ENCODE measurements around the gene SEPTIN10. TPM values are rescaled to one million over a fixed set of nuclear protein-coding genes. Genes with fewer than 3 reads are reported as not detected.

Gene SEPTIN10
- total RNA-seq, 2 experiments from 2014 or later, result 2.3 to 2.7 TPM

- Mint-ChIP-seq H3K4me1 (ENCODE audit: low read depth) (no peaks in the 10 kb centered on the region), H3K9me3 (no peaks in the 10 kb centered on the region), H3K27ac (no peak overlapping the region), H3K36me3 (ENCODE audit: low read depth) (no peaks in the 10 kb centered on the region), H3K27me3 (ENCODE audit: low read depth) (no peaks in the 10 kb centered on the region), H3K4me3 (no peak overlapping the region)
- DNase-seq, result no peak
- CTCF ChIA-PET, result no interaction called here
- intact Hi-C loops (cut with micrococcal nuclease), result no loop called here
These were observed 92.3 kb downstream of the SEPTIN10 start for GRCh38 chr2:109521233-109522062.

DNA sequence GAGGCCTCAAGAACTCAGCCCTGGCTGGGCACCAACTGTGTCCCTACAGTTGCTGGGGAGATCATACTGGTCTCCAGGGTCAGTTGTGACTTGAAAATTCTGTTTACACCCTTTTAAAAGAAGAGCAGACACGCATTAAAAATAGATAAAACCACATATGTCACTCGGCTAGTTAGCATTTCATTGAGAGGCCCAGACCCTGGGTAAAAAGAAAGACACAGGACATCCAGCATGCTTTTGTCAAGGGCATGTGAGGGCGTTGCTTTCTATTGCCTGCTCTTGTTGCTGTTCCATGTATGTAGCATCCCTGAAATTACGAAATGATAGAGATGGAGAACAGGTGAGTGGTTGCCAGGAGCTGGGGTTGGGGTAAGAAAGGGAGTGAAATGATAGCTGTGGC lies 94.3 kb downstream of the SEPTIN10 start:
- no peak overlapping the region for H3K4me3 Mint-ChIP-seq
- no peak overlapping the region for H3K27ac Mint-ChIP-seq
- CTCF ChIA-PET, result no interaction called here
- no peaks in the 10 kb centered on the region for H3K4me1 Mint-ChIP-seq (ENCODE audit: low read depth)
- no peaks in the 10 kb centered on the region for H3K36me3 Mint-ChIP-seq (ENCODE audit: low read depth)
- no peak for DNase-seq
- H3K27me3 Mint-ChIP-seq (ENCODE audit: low read depth), result no peaks in the 10 kb centered on the region
- no peaks in the 10 kb centered on the region for H3K9me3 Mint-ChIP-seq
- intact Hi-C loops (cut with micrococcal nuclease), result no loop called here

GRCh38 chr2:109517118-109517889 lies 96.5 kb downstream of the SEPTIN10 start:
- Mint-ChIP-seq H3K4me3 (no peak overlapping the region), H3K9me3 (no peaks in the 10 kb centered on the region), H3K27ac (no peak overlapping the region), H3K4me1 (ENCODE audit: low read depth) (no peaks in the 10 kb centered on the region), H3K36me3 (ENCODE audit: low read depth) (no peaks in the 10 kb centered on the region), H3K27me3 (ENCODE audit: low read depth) (no peaks in the 10 kb centered on the region)
- no peak for DNase-seq
- CTCF ChIA-PET, result interaction anchor here (1.0 to 1.1 kb wide), 2 partner anchors 10 to 33 kb away, joined by 3 read pairs; no protein-coding TSS in a partner anchor
- intact Hi-C loops (cut with micrococcal nuclease), result no loop called here

DNA sequence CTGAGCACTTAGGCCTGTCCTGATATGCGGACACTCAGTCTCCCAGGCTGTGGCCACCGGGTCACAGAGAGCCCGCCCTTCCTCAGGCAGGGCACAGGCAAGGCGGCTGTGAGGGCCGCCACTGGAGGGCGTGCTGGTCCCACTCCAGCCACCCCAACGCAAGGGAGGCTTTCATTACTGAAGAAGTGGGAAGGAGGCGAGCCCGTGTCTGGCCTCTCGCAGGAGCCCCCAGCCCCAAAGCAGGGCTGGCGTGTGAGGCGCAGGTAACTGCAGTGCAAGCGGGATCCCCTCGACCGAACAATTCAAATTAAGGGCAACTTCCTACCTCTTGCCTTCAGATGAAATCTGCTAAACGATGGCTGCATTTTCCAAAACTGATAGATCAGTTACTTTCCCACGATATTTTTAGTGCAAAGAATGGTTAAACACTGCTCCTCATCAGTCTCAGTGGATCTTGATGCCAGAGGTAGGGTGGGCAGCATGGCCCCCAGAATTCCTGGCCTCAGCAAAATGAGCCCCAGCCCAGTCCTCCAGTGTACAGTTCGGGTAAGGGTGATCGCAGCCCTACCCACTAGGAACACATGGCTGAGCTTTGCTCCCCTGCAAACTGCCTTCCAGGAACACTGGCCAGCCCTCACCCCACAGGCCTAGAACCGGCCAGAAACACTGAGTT lies 97.2 kb downstream of the SEPTIN10 start:
- intact Hi-C loops (cut with micrococcal nuclease), result no loop called here
- no peak overlapping the region for H3K27ac Mint-ChIP-seq
- H3K4me3 Mint-ChIP-seq, result no peak overlapping the region

DNA sequence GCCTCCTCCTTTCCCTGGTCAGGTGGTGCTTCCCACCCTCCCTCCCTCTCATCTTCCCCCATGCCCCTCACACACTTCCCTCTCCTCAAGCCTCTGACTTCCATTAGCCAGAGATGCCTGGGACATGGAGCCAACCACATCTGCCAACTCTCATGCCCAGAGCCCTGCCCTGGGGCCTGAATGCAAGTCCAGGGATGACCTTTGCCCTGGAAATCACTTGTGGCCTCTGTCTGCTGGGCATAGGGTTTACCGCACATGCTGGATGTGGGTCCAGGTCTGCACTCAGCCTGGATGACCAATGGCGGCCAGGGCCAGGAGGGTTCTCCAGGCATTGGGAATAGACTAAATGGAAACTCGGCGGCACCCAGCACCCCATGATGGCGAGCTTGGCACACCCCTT lies 98.9 kb downstream of the SEPTIN10 start:
- peak overlapping the region; percentile 30 for H3K27ac Mint-ChIP-seq
- no peak overlapping the region for H3K4me3 Mint-ChIP-seq
- H3K27me3 Mint-ChIP-seq (ENCODE audit: low read depth), result no peaks in the 10 kb centered on the region
- no peak for DNase-seq
- H3K9me3 Mint-ChIP-seq, result no peaks in the 10 kb centered on the region
- peaks cover 3% of the 10 kb centered on the region for H3K4me1 Mint-ChIP-seq (ENCODE audit: low read depth)
- H3K36me3 Mint-ChIP-seq (ENCODE audit: low read depth), result no peaks in the 10 kb centered on the region
- CTCF ChIA-PET, result no interaction called here
- intact Hi-C loops (cut with micrococcal nuclease), result loop anchor here (5.0 kb wide), 2 partner anchors 493 to 528 kb away; partner anchors contain the start of gene EDAR

More for the DNA sequence above, 97.2 kb downstream of the SEPTIN10 start:
- CTCF ChIA-PET, result no interaction called here
- Mint-ChIP-seq H3K9me3 (no peaks in the 10 kb centered on the region), H3K4me1 (ENCODE audit: low read depth) (no peaks in the 10 kb centered on the region), H3K27me3 (ENCODE audit: low read depth) (no peaks in the 10 kb centered on the region), H3K36me3 (ENCODE audit: low read depth) (no peaks in the 10 kb centered on the region)
- DNase-seq, result peak; percentile 27

DNA sequence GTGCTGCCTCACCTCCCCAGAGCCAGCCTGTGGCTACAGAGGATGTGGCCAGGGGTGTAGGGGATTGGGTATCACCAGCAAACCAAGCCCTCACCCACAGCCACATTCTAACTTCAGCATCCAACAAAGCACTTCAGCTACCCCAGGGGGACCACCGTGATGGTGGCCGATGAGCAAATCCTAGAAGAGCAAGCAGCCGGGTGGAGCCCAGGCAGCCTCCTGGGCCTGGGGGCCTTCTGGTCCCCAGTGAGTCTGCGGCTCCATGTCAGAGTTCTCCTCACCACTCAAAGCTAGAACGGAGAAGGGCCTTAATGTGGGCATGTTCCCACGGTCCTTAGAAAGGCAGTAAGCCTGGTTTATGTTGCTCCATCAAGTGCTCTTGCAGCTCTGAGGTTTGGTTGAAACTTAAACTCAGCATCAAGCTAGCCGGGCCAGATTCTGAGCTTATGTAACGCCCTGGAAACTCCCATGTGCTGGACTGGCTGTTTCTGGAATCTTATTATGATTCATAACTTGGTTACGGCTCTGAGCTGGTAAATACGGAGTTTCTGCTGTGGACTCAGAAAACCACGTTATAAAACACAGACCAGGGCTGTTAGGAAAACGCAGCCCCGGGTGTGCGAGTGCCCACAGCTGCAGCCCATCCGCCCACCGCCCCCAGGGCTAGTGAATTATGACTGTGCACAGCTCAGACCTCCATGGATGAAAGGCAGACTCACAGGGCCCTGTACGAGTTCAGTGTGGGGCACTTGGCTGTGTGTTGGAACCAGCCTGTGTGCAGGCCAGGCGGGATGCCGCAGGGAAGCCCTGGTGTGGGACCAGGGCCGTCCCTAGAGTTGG lies 99.8 kb downstream of the SEPTIN10 start:
- CTCF ChIA-PET, result interaction anchor here (0.6 kb wide), 1 partner anchor 606 kb away, joined by 5 read pairs; no protein-coding TSS in a partner anchor
- intact Hi-C loops (cut with micrococcal nuclease), result loop anchor here (5.0 kb wide), 2 partner anchors 492 to 527 kb away; partner anchors contain the start of gene EDAR
- Mint-ChIP-seq H3K27me3 (ENCODE audit: low read depth) (no peaks in the 10 kb centered on the region), H3K4me1 (ENCODE audit: low read depth) (peaks cover 3% of the 10 kb centered on the region), H3K27ac (no peak overlapping the region), H3K4me3 (no peak overlapping the region), H3K9me3 (no peaks in the 10 kb centered on the region), H3K36me3 (ENCODE audit: low read depth) (no peaks in the 10 kb centered on the region)
- peak; percentile 6 for DNase-seq

DNA sequence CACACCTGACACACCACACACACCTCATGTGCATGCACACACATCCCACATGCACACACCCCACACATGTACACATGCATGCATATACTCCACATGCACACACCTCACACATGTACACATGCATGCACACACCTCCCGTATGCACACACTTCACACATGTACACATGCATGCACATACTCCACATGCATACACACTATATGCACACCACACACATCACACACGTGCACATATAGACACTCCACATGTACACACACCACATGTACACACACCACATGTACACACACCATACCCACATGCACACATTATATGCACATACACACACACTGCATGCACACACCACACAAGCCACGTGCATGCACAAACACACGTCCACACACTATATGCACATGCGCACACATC lies 100.5 kb downstream of the SEPTIN10 start:
- Mint-ChIP-seq H3K27ac (no peak overlapping the region), H3K27me3 (ENCODE audit: low read depth) (no peaks in the 10 kb centered on the region), H3K4me1 (ENCODE audit: low read depth) (peaks cover 3% of the 10 kb centered on the region), H3K36me3 (ENCODE audit: low read depth) (no peaks in the 10 kb centered on the region), H3K4me3 (no peak overlapping the region), H3K9me3 (no peaks in the 10 kb centered on the region)
- no peak for DNase-seq
- CTCF ChIA-PET, result no interaction called here
- intact Hi-C loops (cut with micrococcal nuclease), result loop anchor here (5.0 kb wide), 2 partner anchors 491 to 526 kb away; partner anchors contain the start of gene EDAR

DNA sequence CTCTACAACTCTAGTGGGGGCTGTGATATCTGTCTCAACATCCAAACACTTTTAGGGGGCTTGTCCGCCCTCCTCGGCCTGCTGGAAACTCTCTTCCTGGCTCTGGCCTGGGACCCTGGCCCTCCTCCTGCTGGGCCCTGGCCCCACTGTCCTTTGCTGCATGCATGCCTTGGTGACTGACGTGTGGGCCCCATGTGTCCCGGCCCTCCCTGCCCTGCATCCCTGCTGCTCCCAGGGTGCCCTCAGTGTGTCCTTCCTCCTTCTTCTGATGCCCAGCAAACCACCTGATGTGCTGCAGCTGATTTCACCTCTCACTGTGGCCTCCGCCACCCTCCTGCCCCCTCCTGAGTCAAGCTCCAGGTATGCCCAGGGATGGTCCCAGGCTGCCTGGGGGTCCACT lies 101.7 kb downstream of the SEPTIN10 start:
- intact Hi-C loops (cut with micrococcal nuclease), result loop anchor here (5.0 kb wide), 2 partner anchors 490 to 525 kb away; partner anchors contain the start of gene EDAR
- H3K4me3 Mint-ChIP-seq, result no peak overlapping the region
- H3K27me3 Mint-ChIP-seq (ENCODE audit: low read depth), result no peaks in the 10 kb centered on the region
- H3K27ac Mint-ChIP-seq, result no peak overlapping the region
- H3K4me1 Mint-ChIP-seq (ENCODE audit: low read depth), result peaks cover 3% of the 10 kb centered on the region
- H3K9me3 Mint-ChIP-seq, result no peaks in the 10 kb centered on the region
- no peaks in the 10 kb centered on the region for H3K36me3 Mint-ChIP-seq (ENCODE audit: low read depth)
- CTCF ChIA-PET, result interaction anchor here (4.6 kb wide), 1 partner anchor 384 kb away, joined by 57 read pairs; the partner anchor contains the start of gene SH3RF3
- no peak for DNase-seq

DNA sequence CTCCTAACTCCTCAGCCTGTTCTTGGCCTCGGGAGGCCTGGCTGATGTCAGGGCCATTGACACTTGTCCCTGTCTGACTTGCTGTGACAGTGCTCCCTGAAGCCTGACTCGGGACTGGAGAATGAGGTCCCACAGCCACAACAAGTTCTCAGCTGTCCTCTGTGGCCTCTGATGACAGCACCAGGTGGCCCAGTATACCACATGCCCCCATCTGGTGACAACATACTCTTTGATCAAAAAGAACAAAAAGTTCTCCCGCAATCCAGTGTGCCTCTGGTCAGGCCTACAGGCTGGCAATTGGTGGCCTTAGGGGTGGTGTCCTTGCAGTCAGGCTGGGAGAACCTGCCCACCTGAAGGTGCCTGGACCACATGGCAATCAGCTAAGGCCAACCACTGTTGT lies 102.6 kb downstream of the SEPTIN10 start:
- peaks cover 3% of the 10 kb centered on the region for H3K4me1 Mint-ChIP-seq (ENCODE audit: low read depth)
- intact Hi-C loops (cut with micrococcal nuclease), result loop anchor here (2.0 to 5.0 kb wide), 3 partner anchors 489 to 582 kb away; partner anchors contain the start of gene EDAR
- H3K27me3 Mint-ChIP-seq (ENCODE audit: low read depth), result no peaks in the 10 kb centered on the region
- no peak overlapping the region for H3K4me3 Mint-ChIP-seq
- no peaks in the 10 kb centered on the region for H3K36me3 Mint-ChIP-seq (ENCODE audit: low read depth)
- CTCF ChIA-PET, result interaction anchor here (1.1 to 4.6 kb wide), 9 partner anchors 19 to 583 kb away, joined by 3 to 57 read pairs (median 4); partner anchors contain the start of gene SH3RF3
- no peak overlapping the region for H3K27ac Mint-ChIP-seq
- no peak for DNase-seq
- H3K9me3 Mint-ChIP-seq, result no peaks in the 10 kb centered on the region

- DNase-seq, result peak; percentile 89
- Mint-ChIP-seq H3K27ac (no peak overlapping the region), H3K36me3 (ENCODE audit: low read depth) (no peaks in the 10 kb centered on the region), H3K4me3 (no peak overlapping the region), H3K4me1 (ENCODE audit: low read depth) (peaks cover 3% of the 10 kb centered on the region), H3K27me3 (ENCODE audit: low read depth) (no peaks in the 10 kb centered on the region), H3K9me3 (no peaks in the 10 kb centered on the region)
- CTCF ChIA-PET, result interaction anchor here (0.5 to 4.6 kb wide), 38 partner anchors 12 to 815 kb away, joined by 3 to 57 read pairs (median 3); partner anchors contain the start of gene SH3RF3
- intact Hi-C loops (cut with micrococcal nuclease), result loop anchor here (1.0 to 5.0 kb wide), 7 partner anchors 181 to 655 kb away; partner anchors contain the start of gene EDAR
These were observed 103.4 kb downstream of the SEPTIN10 start for GRCh38 chr2:109510136-109511028.

Measured in activated naive CD4-positive, alpha-beta T cell treated with anti-CD3 and anti-CD28 coated beads for 36 hours (primary cell).